ELR (cell line): ENCODE data around the gene DPAGT1.

Source experiments
- DNase-seq: peaks from one replicate; pipeline ENCODE4 v3.0.0-alpha.2; 2015; ENCODE audit warnings: low read depth

The DPAGT1 gene

DNA sequence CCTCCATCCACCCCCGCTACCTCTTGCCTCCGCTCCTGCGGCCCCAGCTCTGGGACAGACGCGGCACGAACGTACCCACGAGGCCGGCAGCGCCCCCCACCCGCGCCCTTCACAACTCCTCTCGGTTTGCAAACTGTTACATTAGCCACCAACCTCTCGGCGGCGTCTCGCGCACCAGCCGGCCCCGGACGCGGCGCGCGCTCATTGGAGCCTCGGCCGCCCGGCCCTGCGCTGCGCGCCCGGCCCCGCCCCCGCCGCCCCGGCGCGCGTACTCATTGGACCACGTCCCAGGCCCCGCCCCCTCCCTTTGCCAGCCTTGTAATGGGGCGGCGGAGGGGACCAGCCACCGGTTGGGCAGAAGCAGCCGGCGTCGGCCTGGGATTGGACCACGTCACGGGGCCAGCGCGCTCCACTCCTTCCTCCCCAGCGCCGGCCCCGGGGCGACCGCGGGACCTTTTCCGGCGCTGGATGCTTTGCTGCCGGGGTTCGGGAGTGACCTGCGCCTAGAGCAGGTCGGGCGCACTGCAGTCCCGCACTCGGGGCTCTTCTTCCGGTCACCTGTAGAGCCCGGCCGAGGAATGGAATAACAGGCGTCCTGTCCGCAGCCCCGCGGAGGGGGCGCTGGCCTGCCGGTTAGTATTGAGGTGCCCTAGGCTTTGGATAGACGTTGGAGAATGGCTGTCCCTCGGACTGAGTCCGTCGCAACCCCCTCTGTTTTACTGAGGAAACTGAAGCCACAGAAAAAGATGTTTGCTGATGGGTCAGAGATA lies 44.5 kb downstream of the DPAGT1 start, which contains the start of gene HYOU1:
Gene HYOU1, minus strand, starts transcription at position 206 of the 770 bp plus-strand sequence. CDS start 1,045 bp downstream, outside the sequence.
- DNase-seq = peak; percentile 98

DNA sequence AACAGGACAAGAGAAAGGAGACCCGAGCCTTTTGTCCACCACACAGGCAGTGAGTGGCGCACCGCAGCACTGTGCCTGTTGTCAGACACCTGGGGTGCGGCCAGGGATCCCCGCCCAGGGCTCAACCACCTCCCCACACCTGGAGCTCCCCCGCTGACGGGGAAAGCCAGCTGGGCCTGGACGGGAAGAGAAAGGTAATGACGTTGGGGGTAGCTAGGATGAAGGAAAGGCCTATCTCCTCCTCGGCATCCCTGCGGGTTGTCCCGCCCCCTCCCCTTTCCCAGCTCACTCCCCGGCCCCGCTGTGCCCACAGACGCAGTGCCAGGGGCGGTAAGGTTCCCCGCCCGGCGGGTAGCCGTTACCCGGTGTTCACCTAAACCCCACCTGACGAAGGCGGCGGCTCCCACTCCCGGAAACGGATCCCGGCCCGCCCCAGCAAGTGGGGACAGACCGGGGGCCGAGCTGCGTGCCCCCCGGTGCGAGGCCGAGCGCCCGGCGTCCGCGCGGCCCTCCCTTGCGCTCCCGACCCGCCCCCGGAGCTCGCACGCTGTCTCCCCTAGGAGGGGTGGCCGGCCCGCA lies 45.1 kb downstream of the DPAGT1 start:
- peak; percentile 27 for DNase-seq

DNA sequence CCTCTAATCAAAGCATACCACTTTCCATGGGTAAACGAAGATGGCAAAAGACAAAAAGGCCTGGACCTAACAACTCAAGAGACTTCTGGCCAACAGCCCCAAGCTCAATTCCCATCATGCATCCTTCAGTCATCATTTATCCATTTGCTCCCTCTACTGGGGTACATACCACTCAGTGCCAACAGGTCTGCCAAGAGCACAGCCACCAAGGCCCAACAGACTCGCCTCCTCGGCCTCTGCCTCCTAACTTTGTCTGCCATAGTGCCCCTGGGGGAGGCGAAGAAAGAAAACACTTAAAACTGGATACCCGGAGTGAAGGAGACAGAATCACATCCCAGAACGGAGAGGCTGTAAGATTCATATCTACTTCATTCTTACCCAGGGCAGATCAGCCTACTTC lies 45.8 kb downstream of the DPAGT1 start:
- DNase-seq = peak; percentile 58

DNA sequence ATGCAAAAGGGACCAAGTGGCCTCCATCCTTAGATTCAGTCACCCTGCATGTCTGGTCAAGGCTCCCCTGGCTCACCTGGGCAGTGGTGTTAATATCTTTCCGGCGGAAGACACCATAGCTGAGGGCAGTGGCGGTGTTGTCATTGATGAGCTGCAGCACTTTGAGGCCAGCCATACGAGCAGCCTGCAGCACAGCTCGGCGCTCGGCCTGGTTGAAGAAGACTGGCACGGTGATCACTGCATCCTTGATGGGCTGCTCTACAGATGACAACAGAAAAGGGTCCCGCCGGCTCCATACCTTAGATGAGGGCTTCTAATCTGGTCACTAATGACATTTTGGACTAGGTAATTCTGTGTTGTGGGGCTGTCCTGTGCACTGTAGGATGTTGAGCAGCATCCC lies 47.2 kb downstream of the DPAGT1 start:
- no peak for DNase-seq

DNA sequence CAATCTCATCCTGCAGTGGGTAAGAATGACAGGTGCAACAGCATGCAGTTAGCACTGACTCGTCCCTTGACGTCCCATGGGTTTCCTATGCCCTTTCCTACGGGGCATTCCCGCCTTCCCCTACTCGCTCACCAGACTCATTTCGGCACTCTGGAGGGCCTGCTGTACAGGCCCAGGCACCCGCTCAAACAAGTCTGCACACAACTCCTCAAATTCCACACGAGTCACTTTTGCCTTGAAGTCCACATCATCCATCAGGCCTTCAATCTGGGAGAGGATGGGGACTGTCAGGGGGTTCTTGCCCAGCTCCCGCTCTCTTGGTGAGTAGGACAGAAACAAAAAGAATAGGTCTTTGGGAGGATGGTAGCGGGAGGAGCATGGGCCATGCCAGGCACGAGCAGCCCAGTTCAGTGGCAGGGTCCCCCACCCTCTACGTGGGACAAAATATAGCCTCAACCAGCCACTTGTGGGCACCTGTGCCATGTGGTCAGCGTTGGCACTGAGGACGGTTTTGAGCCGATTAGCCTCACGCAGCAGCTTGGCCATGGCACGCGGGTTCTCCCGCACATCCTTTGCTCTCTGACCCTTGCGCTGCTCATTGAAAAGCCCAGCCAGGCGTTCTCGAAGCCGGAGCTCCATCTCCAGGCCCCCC lies 49.4 kb downstream of the DPAGT1 start:
- no peak for DNase-seq

DNA sequence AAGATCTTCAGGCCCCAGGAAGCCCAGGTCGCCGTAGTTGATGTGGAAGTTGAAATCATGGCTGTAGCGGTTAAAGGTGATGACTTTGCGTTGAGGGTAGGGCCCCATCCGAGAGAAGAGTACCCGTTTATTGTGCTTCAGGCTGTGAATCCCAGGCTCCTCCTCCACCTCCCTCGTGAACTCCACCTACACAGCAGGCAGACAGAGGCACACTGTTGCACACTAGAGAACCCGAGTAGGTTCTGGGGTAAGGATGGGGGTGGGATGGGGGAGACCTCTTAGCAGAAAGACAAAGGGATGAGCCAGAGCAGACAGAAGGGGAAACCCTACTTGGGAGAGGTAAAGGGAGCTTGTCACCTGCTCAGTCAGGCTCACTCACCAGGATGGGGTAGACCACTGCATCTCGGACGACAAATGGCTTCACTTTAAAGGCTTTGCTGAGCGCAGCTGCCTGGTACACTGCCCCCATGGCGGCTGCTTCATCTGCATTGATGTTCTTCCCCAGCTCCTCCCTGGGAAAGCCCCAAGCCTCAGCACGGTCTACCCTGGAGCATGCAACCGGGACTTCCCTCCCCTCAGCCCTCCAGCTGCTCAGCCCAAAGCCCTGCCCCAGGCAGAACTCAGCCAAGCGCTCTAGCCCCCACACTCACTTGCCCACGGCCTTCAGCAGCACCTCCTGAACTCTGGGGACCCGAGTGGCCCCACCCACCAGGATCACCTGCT lies 50.1 kb downstream of the DPAGT1 start:
- no peak for DNase-seq

DNA sequence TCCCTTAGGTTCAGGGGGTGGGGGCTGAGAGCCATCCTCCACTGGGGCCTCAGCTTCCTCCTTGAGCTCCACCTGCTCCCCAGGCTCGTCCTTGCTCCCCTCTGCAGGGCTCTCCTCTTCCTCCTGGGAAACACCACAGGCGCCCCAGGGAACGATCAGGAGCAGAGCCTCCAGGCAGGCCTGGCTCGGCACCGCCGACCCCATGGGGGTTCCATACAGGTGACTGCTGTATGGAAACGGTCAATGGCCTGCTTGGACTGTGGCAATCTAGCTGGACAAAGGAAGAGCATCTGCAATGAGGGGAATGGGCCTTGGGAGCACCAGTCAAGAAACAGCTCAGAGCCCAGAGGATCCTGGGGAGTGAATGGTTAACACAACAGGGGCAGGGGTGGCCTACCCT lies 52.6 kb downstream of the DPAGT1 start:
- no peak for DNase-seq

DNA sequence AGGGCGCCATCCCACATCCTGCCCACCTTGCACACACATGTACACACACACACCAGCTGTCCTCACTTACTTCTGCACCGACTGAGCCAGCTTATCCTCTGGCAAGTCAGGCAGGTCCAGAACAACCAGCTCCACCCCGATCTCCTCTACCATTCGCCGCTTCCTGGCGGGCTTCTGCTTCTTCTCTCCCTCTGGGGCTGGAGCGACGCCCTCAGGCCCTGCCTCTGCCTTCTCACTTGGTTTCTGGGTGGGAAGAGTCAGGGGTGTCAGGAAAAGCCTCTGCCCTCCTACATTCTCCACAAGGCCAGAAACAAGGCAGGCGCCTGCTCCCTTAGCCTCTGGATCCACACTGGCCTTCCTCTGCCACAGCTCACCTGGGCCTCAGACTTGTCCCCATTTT lies 53.0 kb downstream of the DPAGT1 start:
- DNase-seq = no peak

DNA sequence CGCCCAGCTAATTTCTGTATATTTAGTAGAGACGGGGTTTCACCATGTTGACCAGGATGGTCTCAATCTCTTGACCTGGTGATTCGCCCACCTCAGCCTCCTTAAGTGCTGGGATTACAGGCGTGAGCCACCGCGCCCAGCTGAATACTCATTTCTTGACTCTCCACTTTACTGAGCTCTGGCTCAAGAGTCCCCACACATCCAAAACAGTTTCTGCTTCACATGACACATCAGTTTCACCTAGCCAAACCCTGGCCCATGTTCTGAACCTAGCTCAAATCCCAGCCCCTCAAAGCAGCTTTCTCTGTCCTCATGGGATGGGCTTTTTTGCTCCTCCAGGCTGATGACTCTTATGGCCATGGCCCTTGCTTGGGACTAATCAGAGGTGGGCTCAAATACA lies 54.4 kb downstream of the DPAGT1 start:
- DNase-seq = no peak
